ENCODE data around the gene PHAF1. TPM values are rescaled to one million over a fixed set of nuclear protein-coding genes. Genes with fewer than 3 reads are reported as not detected.

The PHAF1 gene
- total and polyA plus RNA-seq, 2 donors (not counting 1 experiment from before 2014, with no cell fraction given): 18.8 to 20.7 TPM

DNA sequence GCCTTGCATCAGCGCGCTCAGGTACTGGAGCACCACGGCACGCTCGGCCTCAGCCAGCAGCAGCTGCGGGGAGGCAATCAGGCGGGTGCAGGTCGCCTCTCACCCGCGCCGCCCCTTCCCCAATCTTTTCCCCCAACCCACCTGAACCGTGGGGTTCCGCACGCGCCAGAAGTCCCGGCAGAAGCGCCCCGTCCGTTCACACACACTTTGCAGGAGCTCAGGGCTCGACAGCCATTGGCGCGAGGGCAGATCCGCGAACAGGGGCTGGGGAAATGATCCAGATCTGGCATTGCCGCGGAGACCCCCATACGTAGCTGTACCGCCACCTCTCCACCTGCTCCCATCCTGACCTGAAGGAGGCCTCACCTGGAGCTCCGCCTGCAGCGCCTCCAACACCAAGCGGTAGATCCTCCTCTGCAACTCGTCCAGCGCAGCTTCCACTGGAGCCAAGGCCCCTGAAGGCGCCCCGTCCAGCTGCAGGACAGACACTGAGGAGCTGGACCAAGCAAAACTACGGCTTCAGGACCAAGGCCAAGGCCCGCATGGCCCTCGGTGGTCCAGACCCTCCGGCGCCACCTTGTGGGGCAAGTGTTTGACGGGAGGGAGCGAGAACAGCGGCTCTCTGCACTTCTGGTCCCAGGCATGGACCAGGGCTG, 75.4 kb downstream of the PHAF1 start:
- DNase-seq (peak; percentile 87), ATAC-seq (ENCODE audit: low read depth) (peak; percentile 9)
- Histone ChIP-seq H3K4me1 (ENCODE audit: control insufficient read depth in 2 of 2, insufficient read depth in 2 of 2, low read length in 2 of 2) (peaks cover 20 to 22% of the 10 kb centered on the region in 2 donors), H4K20me1 (ENCODE audit: control insufficient read depth, insufficient read depth, low read length, poor library complexity, severe bottlenecking) (no peaks in the 10 kb centered on the region), H3K4me3 (ENCODE audit: control extremely low read depth in 1 of 5, extremely low read depth in 1 of 5, insufficient read depth in 1 of 5, low read depth in 2 of 5, low read length in 4 of 5) (peak overlapping the region in 2 of 5 experiments; percentile 69 to 95), H2AFZ (ENCODE audit: insufficient read depth, low read depth, low read length, poor library complexity, severe bottlenecking) (peak overlapping the region; percentile 88), H3K27me3 (replicated peaks in 1 of 4; ENCODE audit: control extremely low read depth in 1 of 4, control insufficient read depth in 3 of 4, insufficient read depth in 4 of 4, low read length in 3 of 4) (peaks cover 0 to 31% (median 6%) of the 10 kb centered on the region in 4 experiments), H3K4me2 (replicated peaks; ENCODE audit: low read depth, low read length, poor library complexity, severe bottlenecking) (peak overlapping the region; percentile 99), H3K36me3 (replicated peaks in 1 of 2; ENCODE audit: control extremely low read depth in 1 of 2, control insufficient read depth in 1 of 2, extremely low read depth in 1 of 2, insufficient read depth in 2 of 2, low read length in 1 of 2) (no peaks in the 10 kb centered on the region), H3K27ac (ENCODE audit: low read length in 2 of 2) (no peak overlapping the region), H3K9me3 (ENCODE audit: control extremely low read depth in 1 of 3, control insufficient read depth in 2 of 3, insufficient read depth in 1 of 3, low read length in 2 of 3) (peaks cover 0 to 3% (median 0%) of the 10 kb centered on the region in 3 donors), H3K9ac (ENCODE audit: low read length) (no peak overlapping the region), H3K79me2 (ENCODE audit: control insufficient read depth, insufficient read depth, low read length) (no peaks in the 10 kb centered on the region)
- 20% methylated on average over 43 of the region's 43 CpGs for WGBS (ENCODE audit: insufficient coverage)
- Mint-ChIP-seq H3K9me3 (ENCODE audit: insufficient read depth) (no peaks in the 10 kb centered on the region), H3K4me1 (peaks cover 13% of the 10 kb centered on the region), H3K27me3 (peaks cover 11% of the 10 kb centered on the region), H3K4me3 (peak overlapping the region; percentile 93), H3K27ac (peak overlapping the region; percentile 82)
- intact Hi-C loops (cut with micrococcal nuclease): loop anchor here (1.0 to 2.0 kb wide), 4 partner anchors 62 to 238 kb away; partner anchors contain the start of genes FHOD1 and PHAF1
- ChIA-PET CTCF (interaction anchor here (0.7 to 2.5 kb wide), 27 partner anchors 8 to 296 kb away, joined by 3 to 27 read pairs (median 5); partner anchors contain the start of genes ATP6V0D1, FBXL8, FHOD1 and NOL3), POLR2A (interaction anchor here (0.6 kb wide), 1 partner anchor 56 kb away, joined by 3 read pairs; no protein-coding TSS in a partner anchor)
- no peak for TF ChIP-seq EZH2 (IDR thresholded peaks at IDR 0.05; ENCODE audit: borderline replicate concordance, insufficient read depth, low read depth, low read length, poor library complexity, severe bottlenecking)
- TF ChIP-seq, protein P1, sequence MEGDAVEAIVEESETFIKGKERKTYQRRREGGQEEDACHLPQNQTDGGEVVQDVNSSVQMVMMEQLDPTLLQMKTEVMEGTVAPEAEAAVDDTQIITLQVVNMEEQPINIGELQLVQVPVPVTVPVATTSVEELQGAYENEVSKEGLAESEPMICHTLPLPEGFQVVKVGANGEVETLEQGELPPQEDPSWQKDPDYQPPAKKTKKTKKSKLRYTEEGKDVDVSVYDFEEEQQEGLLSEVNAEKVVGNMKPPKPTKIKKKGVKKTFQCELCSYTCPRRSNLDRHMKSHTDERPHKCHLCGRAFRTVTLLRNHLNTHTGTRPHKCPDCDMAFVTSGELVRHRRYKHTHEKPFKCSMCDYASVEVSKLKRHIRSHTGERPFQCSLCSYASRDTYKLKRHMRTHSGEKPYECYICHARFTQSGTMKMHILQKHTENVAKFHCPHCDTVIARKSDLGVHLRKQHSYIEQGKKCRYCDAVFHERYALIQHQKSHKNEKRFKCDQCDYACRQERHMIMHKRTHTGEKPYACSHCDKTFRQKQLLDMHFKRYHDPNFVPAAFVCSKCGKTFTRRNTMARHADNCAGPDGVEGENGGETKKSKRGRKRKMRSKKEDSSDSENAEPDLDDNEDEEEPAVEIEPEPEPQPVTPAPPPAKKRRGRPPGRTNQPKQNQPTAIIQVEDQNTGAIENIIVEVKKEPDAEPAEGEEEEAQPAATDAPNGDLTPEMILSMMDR (IDR thresholded peaks at IDR 0.05): peak; percentile 85

GRCh38 chr16:67185651-67186134, 76.0 kb downstream of the PHAF1 start:
- no peaks in the 10 kb centered on the region for H3K9me3 Mint-ChIP-seq (ENCODE audit: insufficient read depth)
- Histone ChIP-seq H3K27ac (ENCODE audit: low read length in 2 of 2) (no peak overlapping the region), H3K9me3 (ENCODE audit: control extremely low read depth in 1 of 3, control insufficient read depth in 2 of 3, insufficient read depth in 1 of 3, low read length in 2 of 3) (peaks cover 0 to 3% (median 0%) of the 10 kb centered on the region in 3 donors), H3K4me1 (ENCODE audit: control insufficient read depth in 2 of 2, insufficient read depth in 2 of 2, low read length in 2 of 2) (peaks cover 20 to 22% of the 10 kb centered on the region in 2 donors), H3K9ac (ENCODE audit: low read length) (no peak overlapping the region), H2AFZ (ENCODE audit: insufficient read depth, low read depth, low read length, poor library complexity, severe bottlenecking) (peak overlapping the region; percentile 16), H3K27me3 (replicated peaks in 1 of 4; ENCODE audit: control extremely low read depth in 1 of 4, control insufficient read depth in 3 of 4, insufficient read depth in 4 of 4, low read length in 3 of 4) (peaks cover 0 to 31% (median 6%) of the 10 kb centered on the region in 4 experiments), H3K36me3 (replicated peaks in 1 of 2; ENCODE audit: control extremely low read depth in 1 of 2, control insufficient read depth in 1 of 2, extremely low read depth in 1 of 2, insufficient read depth in 2 of 2, low read length in 1 of 2) (no peaks in the 10 kb centered on the region), H3K4me3 (ENCODE audit: control extremely low read depth in 1 of 5, extremely low read depth in 1 of 5, insufficient read depth in 1 of 5, low read depth in 2 of 5, low read length in 4 of 5) (no peak overlapping the region), H3K4me2 (replicated peaks; ENCODE audit: low read depth, low read length, poor library complexity, severe bottlenecking) (peak overlapping the region; percentile 99), H4K20me1 (ENCODE audit: control insufficient read depth, insufficient read depth, low read length, poor library complexity, severe bottlenecking) (no peaks in the 10 kb centered on the region), H3K79me2 (ENCODE audit: control insufficient read depth, insufficient read depth, low read length) (no peaks in the 10 kb centered on the region)
- POLR2A ChIA-PET: no interaction called here
- WGBS (ENCODE audit: insufficient coverage): 24% methylated on average over 4 of the region's 12 CpGs
- peak overlapping the region; percentile 82 for H3K27ac Mint-ChIP-seq
- no peak for TF ChIP-seq EZH2 (IDR thresholded peaks at IDR 0.05; ENCODE audit: borderline replicate concordance, insufficient read depth, low read depth, low read length, poor library complexity, severe bottlenecking)
- TF ChIP-seq, protein P1 (IDR thresholded peaks at IDR 0.05): peak; percentile 46
- ATAC-seq (ENCODE audit: low read depth) (no peak), DNase-seq (no peak)
- intact Hi-C loops (cut with micrococcal nuclease): loop anchor here (1.0 to 2.0 kb wide), 3 partner anchors 61 to 231 kb away; partner anchors contain the start of genes FHOD1 and PHAF1
- peak overlapping the region; percentile 93 for H3K4me3 Mint-ChIP-seq
- H3K27me3 Mint-ChIP-seq: peaks cover 11% of the 10 kb centered on the region
- H3K4me1 Mint-ChIP-seq: peaks cover 13% of the 10 kb centered on the region
- CTCF ChIA-PET: interaction anchor here (0.9 to 2.5 kb wide), 25 partner anchors 9 to 295 kb away, joined by 3 to 27 read pairs (median 5); partner anchors contain the start of genes ATP6V0D1, FBXL8, FHOD1 and NOL3
